HG03139 (cell line): Measurements from ENCODE around the gene CDH15.

Source experiments
- ATAC-seq: cut with Tn5 transposase; IDR thresholded peaks from one replicate; pipeline ENCODE4 v1.9.1; 2021; ENCODE audit not compliant: unreplicated experiment

Gene CDH15

GRCh38 chr16:89171216-89172170 lies at the start of gene CDH15:
CDH15 (plus strand) TSS chr16:89171748; CDS start chr16:89171832, 84 bp downstream.
- peak; percentile 81 for ATAC-seq

GRCh38 chr16:89122322-89122851 lies 49.2 kb upstream of the CDH15 start:
- no peak for ATAC-seq

- no peak for ATAC-seq
Observed at GRCh38 chr16:89123001-89123830, 48.3 kb upstream of the CDH15 start.

GRCh38 chr16:89123831-89124100 lies 47.8 kb upstream of the CDH15 start:
- no peak for ATAC-seq

GRCh38 chr16:89129378-89129777 lies 42.2 kb upstream of the CDH15 start:
- no peak for ATAC-seq

GRCh38 chr16:89130448-89130847 lies 41.1 kb upstream of the CDH15 start:
- no peak for ATAC-seq

- no peak for ATAC-seq
Observed at GRCh38 chr16:89131783-89132182, 39.8 kb upstream of the CDH15 start.

- ATAC-seq: no peak
Observed at GRCh38 chr16:89132194-89133005, 39.1 kb upstream of the CDH15 start.

GRCh38 chr16:89133457-89134127 lies 38.0 kb upstream of the CDH15 start:
- ATAC-seq: no peak

- ATAC-seq: no peak
Observed at GRCh38 chr16:89134269-89134668, 37.3 kb upstream of the CDH15 start.

GRCh38 chr16:89135166-89135565 lies 36.4 kb upstream of the CDH15 start:
- no peak for ATAC-seq

GRCh38 chr16:89135971-89136765 lies 35.4 kb upstream of the CDH15 start:
- no peak for ATAC-seq

GRCh38 chr16:89136931-89137330 lies 34.6 kb upstream of the CDH15 start:
- no peak for ATAC-seq

GRCh38 chr16:89137666-89138512 lies 33.7 kb upstream of the CDH15 start:
- no peak for ATAC-seq

- ATAC-seq: no peak
Observed at GRCh38 chr16:89138513-89138795, 33.1 kb upstream of the CDH15 start.

GRCh38 chr16:89138843-89139520 lies 32.6 kb upstream of the CDH15 start:
- ATAC-seq: no peak

- ATAC-seq: no peak
Observed at GRCh38 chr16:89139907-89140361, 31.6 kb upstream of the CDH15 start.

GRCh38 chr16:89140401-89140800 lies 31.1 kb upstream of the CDH15 start:
- no peak for ATAC-seq
